GM12878 (cell line): ENCODE results near the gene RAET1G.

Experiments
- EZH2 ChIP-seq: IDR thresholded peaks from 2 replicates; pipeline ENCODE4 v1.6.1; 2012; ENCODE audit warnings: low read depth, mild to moderate bottlenecking, control low read depth, inconsistent platforms, low read length, borderline replicate concordance; ENCODE audit not compliant: control insufficient read depth
- POLR2A ChIP-seq: IDR thresholded peaks from 2 replicates; pipeline ENCODE4 v1.6.1; 2011; ENCODE audit warnings: low read depth, mild to moderate bottlenecking, low read length

DNA sequence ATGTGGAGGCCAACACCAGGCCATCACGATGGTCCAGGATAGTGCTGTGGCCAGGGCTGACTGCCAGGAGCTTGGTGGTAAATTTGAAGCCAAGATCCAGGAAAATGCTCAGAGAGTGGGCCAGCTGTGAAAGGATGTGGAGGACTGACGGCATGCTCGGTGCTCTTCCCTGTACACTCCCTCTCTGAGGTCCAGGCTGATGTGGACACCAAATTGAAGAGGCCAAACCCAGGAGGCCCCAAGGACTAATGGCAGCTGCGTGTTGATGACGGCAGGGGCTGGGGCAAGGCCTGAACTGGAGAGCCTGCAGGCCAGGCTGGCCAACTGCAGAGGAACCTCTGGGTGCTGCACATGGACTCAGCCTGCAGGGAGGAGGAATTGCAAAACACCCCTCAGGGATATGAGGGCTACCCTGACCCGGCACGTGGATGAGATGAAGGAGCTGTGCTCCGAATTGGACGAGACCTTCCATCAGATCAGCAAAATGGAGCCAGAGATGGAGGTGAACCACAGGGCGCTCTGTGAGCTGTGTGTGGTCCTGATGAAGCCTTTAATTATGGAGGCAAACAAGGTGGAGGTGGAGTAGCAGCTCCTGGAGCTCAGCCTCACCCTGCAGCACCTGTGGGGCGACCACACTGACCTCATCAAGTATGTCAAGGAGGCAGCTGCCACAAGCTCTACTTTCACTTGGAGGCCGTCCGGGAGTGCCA, 18.1 kb downstream of the RAET1G start:
- no peak for TF ChIP-seq POLR2A
- TF ChIP-seq EZH2, result no peak
